Measurements from ENCODE around the gene ARHGAP26. TPM values are rescaled to one million over a fixed set of nuclear protein-coding genes. Genes with fewer than 3 reads are reported as not detected.
"Not testable (repeated sequence)": the region's sequence is repeated elsewhere in the genome, so short reads cannot be mapped to it uniquely, and the experiment has no call there.

The ARHGAP26 gene
- total RNA-seq, 1 donor: 7.6 TPM

DNA sequence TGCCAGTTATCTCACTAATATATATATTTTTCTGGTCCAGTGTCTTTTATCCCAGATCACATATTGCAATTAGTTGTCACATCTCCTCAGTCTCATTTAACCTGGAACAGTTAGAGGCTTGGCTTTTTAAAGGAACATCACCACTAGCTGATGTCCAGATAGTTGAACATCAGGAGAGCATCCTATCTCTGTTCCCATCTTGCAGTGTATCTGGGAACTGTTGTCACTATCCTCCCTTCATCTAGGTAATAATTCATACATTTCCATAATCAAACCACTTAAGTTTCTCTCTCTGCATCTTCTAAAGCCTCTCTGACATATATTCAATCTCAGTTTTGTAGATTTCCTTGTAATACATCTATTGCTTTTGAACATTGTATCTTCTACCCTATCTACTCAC is 175.7 kb downstream of the ARHGAP26 start:
- Histone ChIP-seq H3K4me1 (ENCODE audit: insufficient read depth, low read length) (no peaks in the 10 kb centered on the region), H3K4me2 (ENCODE audit: insufficient read depth, low read length) (no peak overlapping the region), H3K36me3 (ENCODE audit: insufficient read depth, low read length) (no peaks in the 10 kb centered on the region), H4K20me1 (ENCODE audit: insufficient read depth, low read length) (no peaks in the 10 kb centered on the region), H3K4me3 (ENCODE audit: insufficient read depth, low read length) (no peak overlapping the region), H2AFZ (ENCODE audit: low read length) (no peak overlapping the region), H3K27ac (ENCODE audit: low read depth, low read length) (no peak overlapping the region), H3K9me3 (ENCODE audit: low read depth, low read length) (no peaks in the 10 kb centered on the region), H3K27me3 (ENCODE audit: insufficient read depth, low read length) (no peaks in the 10 kb centered on the region), H3K79me2 (ENCODE audit: insufficient read depth, low read length) (no peaks in the 10 kb centered on the region)
- TF ChIP-seq, protein P1, sequence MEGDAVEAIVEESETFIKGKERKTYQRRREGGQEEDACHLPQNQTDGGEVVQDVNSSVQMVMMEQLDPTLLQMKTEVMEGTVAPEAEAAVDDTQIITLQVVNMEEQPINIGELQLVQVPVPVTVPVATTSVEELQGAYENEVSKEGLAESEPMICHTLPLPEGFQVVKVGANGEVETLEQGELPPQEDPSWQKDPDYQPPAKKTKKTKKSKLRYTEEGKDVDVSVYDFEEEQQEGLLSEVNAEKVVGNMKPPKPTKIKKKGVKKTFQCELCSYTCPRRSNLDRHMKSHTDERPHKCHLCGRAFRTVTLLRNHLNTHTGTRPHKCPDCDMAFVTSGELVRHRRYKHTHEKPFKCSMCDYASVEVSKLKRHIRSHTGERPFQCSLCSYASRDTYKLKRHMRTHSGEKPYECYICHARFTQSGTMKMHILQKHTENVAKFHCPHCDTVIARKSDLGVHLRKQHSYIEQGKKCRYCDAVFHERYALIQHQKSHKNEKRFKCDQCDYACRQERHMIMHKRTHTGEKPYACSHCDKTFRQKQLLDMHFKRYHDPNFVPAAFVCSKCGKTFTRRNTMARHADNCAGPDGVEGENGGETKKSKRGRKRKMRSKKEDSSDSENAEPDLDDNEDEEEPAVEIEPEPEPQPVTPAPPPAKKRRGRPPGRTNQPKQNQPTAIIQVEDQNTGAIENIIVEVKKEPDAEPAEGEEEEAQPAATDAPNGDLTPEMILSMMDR (IDR thresholded peaks at IDR 0.05; ENCODE audit: extremely low read depth, low read depth, low read length): no peak
- no peak for DNase-seq (ENCODE audit: insufficient read length, low spot score, missing footprints)

DNA sequence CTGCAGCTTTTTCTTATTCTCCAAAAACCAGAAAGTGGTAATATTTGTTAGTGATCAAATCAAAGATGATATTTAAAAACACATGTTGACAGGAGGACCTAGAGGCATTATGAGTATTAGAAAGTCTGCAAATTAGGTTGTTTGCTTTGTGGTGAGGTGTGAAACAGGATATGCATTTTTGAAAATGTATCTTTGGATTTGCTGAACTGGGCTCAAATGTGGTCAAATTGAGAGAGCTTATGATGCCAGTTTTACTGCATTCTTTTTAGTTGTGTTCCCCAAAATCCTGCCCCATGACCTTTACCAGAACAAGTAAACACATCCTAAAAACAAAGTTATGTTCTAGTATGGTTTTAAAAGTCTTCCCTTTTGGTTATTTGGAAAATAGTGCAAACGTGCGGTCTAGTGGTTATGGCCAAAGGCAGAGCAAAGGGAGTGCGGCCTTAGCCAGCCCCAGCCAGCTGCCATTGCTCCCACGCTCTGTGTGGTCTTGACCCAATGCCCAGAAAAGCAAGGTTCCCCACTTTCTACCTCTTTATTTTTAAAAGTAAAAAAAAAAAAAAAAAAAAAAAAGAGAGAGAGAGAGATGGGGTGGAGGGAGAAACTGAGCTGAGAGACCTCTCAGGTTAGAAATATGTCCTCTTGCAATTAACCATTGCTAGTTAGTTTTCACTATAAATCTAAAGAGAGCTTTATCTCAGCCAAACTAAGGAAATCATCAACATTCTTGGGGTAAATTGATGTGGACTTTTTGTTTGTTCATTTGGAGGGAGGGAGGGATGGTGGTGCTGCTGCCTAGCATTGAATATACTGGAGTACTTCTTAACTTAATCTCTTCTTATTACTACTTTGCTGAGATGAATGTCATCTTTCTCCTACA is 176.6 kb downstream of the ARHGAP26 start:
- no peaks in the 10 kb centered on the region for H3K36me3 ChIP-seq (ENCODE audit: insufficient read depth, low read length)
- TF ChIP-seq, protein P1 (IDR thresholded peaks at IDR 0.05; ENCODE audit: extremely low read depth, low read depth, low read length): no peak
- H4K20me1 ChIP-seq (ENCODE audit: insufficient read depth, low read length): no peaks in the 10 kb centered on the region
- H3K27ac ChIP-seq (ENCODE audit: low read depth, low read length): no peak overlapping the region
- no peak for DNase-seq (ENCODE audit: insufficient read length, low spot score, missing footprints)
- no peak overlapping the region for H3K4me3 ChIP-seq (ENCODE audit: insufficient read depth, low read length)
- no peaks in the 10 kb centered on the region for H3K27me3 ChIP-seq (ENCODE audit: insufficient read depth, low read length)
- H3K9me3 ChIP-seq (ENCODE audit: low read depth, low read length): no peaks in the 10 kb centered on the region
- no peaks in the 10 kb centered on the region for H3K4me1 ChIP-seq (ENCODE audit: insufficient read depth, low read length)
- H3K79me2 ChIP-seq (ENCODE audit: insufficient read depth, low read length): no peaks in the 10 kb centered on the region
- H2AFZ ChIP-seq (ENCODE audit: low read length): no peak overlapping the region
- H3K4me2 ChIP-seq (ENCODE audit: insufficient read depth, low read length): no peak overlapping the region

DNA sequence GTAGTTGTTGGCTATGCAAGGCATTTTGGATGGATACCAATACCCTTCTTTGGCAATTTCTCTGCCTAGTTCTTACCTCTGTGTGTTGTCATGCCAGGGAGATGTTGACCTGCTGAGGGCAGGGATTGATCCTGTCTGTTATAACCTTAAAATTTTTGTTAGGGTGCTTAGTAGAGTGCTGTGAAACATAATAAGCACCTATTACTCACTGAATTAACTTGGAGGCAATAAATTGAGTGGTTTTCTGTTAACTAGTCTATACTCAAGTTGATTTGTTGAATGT is 177.2 kb downstream of the ARHGAP26 start:
- Histone ChIP-seq H3K4me1 (ENCODE audit: insufficient read depth, low read length) (no peaks in the 10 kb centered on the region), H2AFZ (ENCODE audit: low read length) (no peak overlapping the region), H3K9me3 (ENCODE audit: low read depth, low read length) (no peaks in the 10 kb centered on the region), H3K27me3 (ENCODE audit: insufficient read depth, low read length) (no peaks in the 10 kb centered on the region), H3K79me2 (ENCODE audit: insufficient read depth, low read length) (no peaks in the 10 kb centered on the region), H3K4me3 (ENCODE audit: insufficient read depth, low read length) (no peak overlapping the region), H3K4me2 (ENCODE audit: insufficient read depth, low read length) (no peak overlapping the region), H3K36me3 (ENCODE audit: insufficient read depth, low read length) (no peaks in the 10 kb centered on the region), H4K20me1 (ENCODE audit: insufficient read depth, low read length) (no peaks in the 10 kb centered on the region), H3K27ac (ENCODE audit: low read depth, low read length) (no peak overlapping the region)
- TF ChIP-seq, protein P1 (IDR thresholded peaks at IDR 0.05; ENCODE audit: extremely low read depth, low read depth, low read length): no peak
- DNase-seq (ENCODE audit: insufficient read length, low spot score, missing footprints): no peak

DNA sequence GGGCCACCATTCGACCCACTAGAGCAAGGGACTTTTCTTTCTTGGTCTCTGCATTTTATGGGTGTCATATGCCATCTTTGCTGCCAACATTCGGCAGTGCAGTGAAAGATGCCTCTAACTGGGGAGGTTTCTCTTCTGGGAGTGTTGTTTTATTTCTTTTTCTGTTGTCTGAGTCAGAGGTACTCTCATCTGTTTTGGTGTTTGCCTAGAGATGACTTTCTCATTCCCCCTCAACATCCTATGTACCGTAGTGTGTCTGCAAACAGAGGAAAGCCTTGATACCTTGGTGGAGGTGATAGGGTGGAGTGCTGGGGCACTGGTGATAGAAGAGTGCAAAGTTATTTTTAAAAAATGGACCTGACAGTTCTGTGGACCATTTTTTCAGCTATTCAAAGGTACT is 182.1 kb downstream of the ARHGAP26 start:
- no peaks in the 10 kb centered on the region for H3K36me3 ChIP-seq (ENCODE audit: insufficient read depth, low read length)
- H3K4me2 ChIP-seq (ENCODE audit: insufficient read depth, low read length): no peak overlapping the region
- H2AFZ ChIP-seq (ENCODE audit: low read length): no peak overlapping the region
- no peaks in the 10 kb centered on the region for H3K27me3 ChIP-seq (ENCODE audit: insufficient read depth, low read length)
- TF ChIP-seq, protein P1 (IDR thresholded peaks at IDR 0.05; ENCODE audit: extremely low read depth, low read depth, low read length): no peak
- H3K27ac ChIP-seq (ENCODE audit: low read depth, low read length): no peak overlapping the region
- no peak for DNase-seq (ENCODE audit: insufficient read length, low spot score, missing footprints)
- H3K4me3 ChIP-seq (ENCODE audit: insufficient read depth, low read length): no peak overlapping the region
- no peaks in the 10 kb centered on the region for H3K79me2 ChIP-seq (ENCODE audit: insufficient read depth, low read length)
- no peaks in the 10 kb centered on the region for H4K20me1 ChIP-seq (ENCODE audit: insufficient read depth, low read length)
- no peaks in the 10 kb centered on the region for H3K4me1 ChIP-seq (ENCODE audit: insufficient read depth, low read length)
- no peaks in the 10 kb centered on the region for H3K9me3 ChIP-seq (ENCODE audit: low read depth, low read length)

DNA sequence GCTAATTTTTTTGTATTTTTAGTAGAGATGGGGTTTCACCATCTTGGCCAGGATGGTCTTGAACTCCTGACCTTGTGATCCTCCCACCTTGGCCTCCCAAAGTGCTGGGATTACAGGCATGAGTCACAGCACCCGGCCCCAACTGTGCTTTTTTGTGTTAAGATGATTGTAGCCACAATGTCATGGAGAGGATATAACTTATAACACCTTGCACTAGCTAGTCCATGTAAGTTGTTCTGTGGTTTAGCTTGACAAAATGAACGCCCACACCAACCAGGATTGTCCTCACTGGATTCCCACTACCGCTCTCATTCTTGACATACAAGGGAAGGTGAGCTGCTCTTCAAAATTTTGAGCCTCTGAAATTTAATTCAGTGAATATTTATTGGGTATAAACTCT is 182.7 kb downstream of the ARHGAP26 start:
- H3K79me2 ChIP-seq (ENCODE audit: insufficient read depth, low read length); H4K20me1 ChIP-seq (ENCODE audit: insufficient read depth, low read length); H3K36me3 ChIP-seq (ENCODE audit: insufficient read depth, low read length); H3K27ac ChIP-seq (ENCODE audit: low read depth, low read length); H3K27me3 ChIP-seq (ENCODE audit: insufficient read depth, low read length); H2AFZ ChIP-seq (ENCODE audit: low read length); H3K9me3 ChIP-seq (ENCODE audit: low read depth, low read length); DNase-seq (ENCODE audit: insufficient read length, low spot score, missing footprints); H3K4me3 ChIP-seq (ENCODE audit: insufficient read depth, low read length); H3K4me1 ChIP-seq (ENCODE audit: insufficient read depth, low read length); H3K4me2 ChIP-seq (ENCODE audit: insufficient read depth, low read length): not testable (repeated sequence)
